ENCODE measurements around the gene KCNG2. TPM values are rescaled to one million over a fixed set of nuclear protein-coding genes. Genes with fewer than 3 reads are reported as not detected.

KCNG2 gene
- polyA plus RNA-seq, 3 donors from 2014 or later: not detected

- no peaks in the 10 kb centered on the region for H3K4me1 Mint-ChIP-seq
- H3K27ac Mint-ChIP-seq: no peak overlapping the region
- peaks cover 35 to 60% (median 55%) of the 10 kb centered on the region in 6 donors for H3K9me3 Mint-ChIP-seq
- DNase-seq: no peak
- peaks cover 0 to 12% (median 2%) of the 10 kb centered on the region in 3 donors for H3K27me3 Mint-ChIP-seq (ENCODE audit: low read depth in 3 of 3)
- H3K4me3 Mint-ChIP-seq: no peak overlapping the region
- peaks cover 2 to 21% (median 18%) of the 10 kb centered on the region in 3 donors for H3K36me3 Mint-ChIP-seq
Observed at GRCh38 chr18:79896738-79897137, 99.0 kb downstream of the KCNG2 start.

GRCh38 chr18:79897940-79898625, 100.3 kb downstream of the KCNG2 start:
- H3K4me1 Mint-ChIP-seq: no peaks in the 10 kb centered on the region

GRCh38 chr18:79898952-79899608, 101.3 kb downstream of the KCNG2 start:
- H3K9me3 Mint-ChIP-seq: peaks cover 19 to 40% (median 35%) of the 10 kb centered on the region in 6 donors
- H3K36me3 Mint-ChIP-seq: peaks cover 8 to 17% (median 15%) of the 10 kb centered on the region in 3 donors
- DNase-seq: no peak
- H3K4me1 Mint-ChIP-seq: no peaks in the 10 kb centered on the region
- peaks cover 0 to 12% (median 4%) of the 10 kb centered on the region in 3 donors for H3K27me3 Mint-ChIP-seq (ENCODE audit: low read depth in 3 of 3)
- no peak overlapping the region for H3K27ac Mint-ChIP-seq
- no peak overlapping the region for H3K4me3 Mint-ChIP-seq

More at GRCh38 chr18:79897940-79898625, 100.3 kb downstream of the KCNG2 start:
- peaks cover 28 to 48% (median 43%) of the 10 kb centered on the region in 6 donors for H3K9me3 Mint-ChIP-seq
- H3K36me3 Mint-ChIP-seq: peaks cover 8 to 23% (median 20%) of the 10 kb centered on the region in 3 donors
- no peak overlapping the region for H3K27ac Mint-ChIP-seq
- H3K4me3 Mint-ChIP-seq: no peak overlapping the region
- peaks cover 0 to 12% (median 4%) of the 10 kb centered on the region in 3 donors for H3K27me3 Mint-ChIP-seq (ENCODE audit: low read depth in 3 of 3)
- no peak for DNase-seq

GRCh38 chr18:79899609-79900445, 102.1 kb downstream of the KCNG2 start:
- H3K27ac Mint-ChIP-seq: no peak overlapping the region
- no peak for DNase-seq
- no peak overlapping the region for H3K4me3 Mint-ChIP-seq
- H3K27me3 Mint-ChIP-seq (ENCODE audit: low read depth in 3 of 3): peaks cover 0 to 12% (median 4%) of the 10 kb centered on the region in 3 donors
- H3K4me1 Mint-ChIP-seq: no peaks in the 10 kb centered on the region
- peaks cover 8 to 17% (median 15%) of the 10 kb centered on the region in 3 donors for H3K36me3 Mint-ChIP-seq
- peaks cover 17 to 35% (median 30%) of the 10 kb centered on the region in 6 donors for H3K9me3 Mint-ChIP-seq

GRCh38 chr18:79900610-79901570, 103.2 kb downstream of the KCNG2 start:
- Mint-ChIP-seq H3K36me3 (peaks cover 8 to 21% (median 15%) of the 10 kb centered on the region in 3 donors), H3K4me1 (peaks cover 0 to 2% of the 10 kb centered on the region in 2 donors), H3K27ac (no peak overlapping the region), H3K4me3 (no peak overlapping the region), H3K27me3 (ENCODE audit: low read depth in 3 of 3) (peaks cover 0 to 12% (median 4%) of the 10 kb centered on the region in 3 donors), H3K9me3 (peaks cover 12 to 25% (median 20%) of the 10 kb centered on the region in 6 donors)
- DNase-seq: no peak

GRCh38 chr18:79901665-79902064, 103.9 kb downstream of the KCNG2 start:
- Mint-ChIP-seq H3K27me3 (ENCODE audit: low read depth in 3 of 3) (peaks cover 0 to 12% (median 4%) of the 10 kb centered on the region in 3 donors), H3K4me1 (peaks cover 0 to 7% of the 10 kb centered on the region in 2 donors), H3K4me3 (no peak overlapping the region), H3K9me3 (peaks cover 9 to 21% (median 15%) of the 10 kb centered on the region in 6 donors), H3K36me3 (peaks cover 10 to 25% (median 11%) of the 10 kb centered on the region in 3 donors), H3K27ac (no peak overlapping the region)
- no peak for DNase-seq

- Mint-ChIP-seq H3K4me3 (no peak overlapping the region), H3K27ac (no peak overlapping the region), H3K36me3 (peaks cover 10 to 21% (median 12%) of the 10 kb centered on the region in 3 donors), H3K27me3 (ENCODE audit: low read depth in 3 of 3) (peaks cover 0 to 7% (median 4%) of the 10 kb centered on the region in 3 donors), H3K9me3 (peaks cover 9 to 16% (median 11%) of the 10 kb centered on the region in 6 donors), H3K4me1 (peaks cover 0 to 7% of the 10 kb centered on the region in 2 donors)
- no peak for DNase-seq
Observed at GRCh38 chr18:79902075-79902474, 104.3 kb downstream of the KCNG2 start.

GRCh38 chr18:79902640-79903039, 104.9 kb downstream of the KCNG2 start:
- H3K27ac Mint-ChIP-seq: no peak overlapping the region
- DNase-seq: no peak
- H3K4me1 Mint-ChIP-seq: peaks cover 0 to 7% of the 10 kb centered on the region in 2 donors
- peaks cover 4 to 16% (median 12%) of the 10 kb centered on the region in 3 donors for H3K36me3 Mint-ChIP-seq
- no peak overlapping the region for H3K4me3 Mint-ChIP-seq
- peaks cover 4 to 12% (median 7%) of the 10 kb centered on the region in 6 donors for H3K9me3 Mint-ChIP-seq
- H3K27me3 Mint-ChIP-seq (ENCODE audit: low read depth in 3 of 3): peaks cover 0 to 6% (median 4%) of the 10 kb centered on the region in 3 donors

GRCh38 chr18:79903071-79903635, 105.4 kb downstream of the KCNG2 start:
- Mint-ChIP-seq H3K36me3 (peaks cover under 1 to 18% (median 12%) of the 10 kb centered on the region in 3 donors), H3K9me3 (peaks cover 0 to 7% (median 4%) of the 10 kb centered on the region in 6 donors), H3K4me1 (peaks cover 0 to 7% of the 10 kb centered on the region in 2 donors), H3K27me3 (ENCODE audit: low read depth in 3 of 3) (peaks cover 0 to 6% (median 3%) of the 10 kb centered on the region in 3 donors), H3K27ac (no peak overlapping the region), H3K4me3 (no peak overlapping the region)
- no peak for DNase-seq

GRCh38 chr18:79903787-79904356, 106.1 kb downstream of the KCNG2 start:
- no peak for DNase-seq
- no peak overlapping the region for H3K4me3 Mint-ChIP-seq
- peaks cover 0 to 7% (median 2%) of the 10 kb centered on the region in 6 donors for H3K9me3 Mint-ChIP-seq
- H3K36me3 Mint-ChIP-seq: peaks cover 8 to 18% (median 12%) of the 10 kb centered on the region in 3 donors
- peaks cover 3 to 9% of the 10 kb centered on the region in 2 donors for H3K4me1 Mint-ChIP-seq
- peaks cover 0 to 6% (median 4%) of the 10 kb centered on the region in 3 donors for H3K27me3 Mint-ChIP-seq (ENCODE audit: low read depth in 3 of 3)
- no peak overlapping the region for H3K27ac Mint-ChIP-seq

GRCh38 chr18:79904357-79905147, 106.8 kb downstream of the KCNG2 start:
- Mint-ChIP-seq H3K9me3 (peaks cover 0 to 7% (median 2%) of the 10 kb centered on the region in 6 donors), H3K27me3 (ENCODE audit: low read depth in 3 of 3) (peaks cover 0 to 9% (median 4%) of the 10 kb centered on the region in 3 donors), H3K27ac (no peak overlapping the region), H3K4me1 (peaks cover 4 to 13% of the 10 kb centered on the region in 2 donors), H3K36me3 (peaks cover 8 to 18% (median 12%) of the 10 kb centered on the region in 3 donors), H3K4me3 (no peak overlapping the region)
- DNase-seq: no peak
